MV-4-11 (cell line): ENCODE data around the gene ITM2B.
"Not testable (repeated sequence)": the region's sequence is repeated elsewhere in the genome, so short reads cannot be mapped to it uniquely, and the experiment has no call there.

Experiments used
- DNase-seq: peaks from one replicate; lab custom pipeline; 2025; lab: John Stamatoyannopoulos, UW

The ITM2B gene

GRCh38 chr13:48233046-48233888 lies at the start of gene ITM2B:
Gene ITM2B (plus strand): TSS chr13:48233206. CDS start chr13:48233361, 155 bp downstream.
- peak; percentile 44 for DNase-seq

GRCh38 chr13:48184260-48184659 lies 48.7 kb upstream of the ITM2B start:
- no peak for DNase-seq

GRCh38 chr13:48185018-48185417 lies 48.0 kb upstream of the ITM2B start:
- no peak for DNase-seq

DNA sequence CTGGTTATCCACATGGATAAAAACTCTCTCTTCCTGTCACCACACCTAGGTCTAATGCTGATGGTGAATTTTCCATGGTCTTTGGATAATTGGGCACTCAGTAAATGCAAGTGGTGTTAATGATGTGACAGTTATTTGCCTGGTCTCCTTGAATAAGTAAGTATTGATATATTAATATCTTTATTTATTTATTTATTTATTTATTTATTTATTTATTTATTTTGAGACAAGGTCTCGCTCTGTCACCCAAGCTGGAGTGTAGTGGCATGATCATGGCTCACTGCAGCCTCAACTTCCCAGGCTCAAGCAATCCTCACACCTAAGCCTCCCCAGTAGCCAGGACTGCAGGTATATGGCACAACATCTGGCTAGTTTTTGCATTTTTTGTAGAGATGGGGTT lies 46.3 kb upstream of the ITM2B start:
- no peak for DNase-seq

DNA sequence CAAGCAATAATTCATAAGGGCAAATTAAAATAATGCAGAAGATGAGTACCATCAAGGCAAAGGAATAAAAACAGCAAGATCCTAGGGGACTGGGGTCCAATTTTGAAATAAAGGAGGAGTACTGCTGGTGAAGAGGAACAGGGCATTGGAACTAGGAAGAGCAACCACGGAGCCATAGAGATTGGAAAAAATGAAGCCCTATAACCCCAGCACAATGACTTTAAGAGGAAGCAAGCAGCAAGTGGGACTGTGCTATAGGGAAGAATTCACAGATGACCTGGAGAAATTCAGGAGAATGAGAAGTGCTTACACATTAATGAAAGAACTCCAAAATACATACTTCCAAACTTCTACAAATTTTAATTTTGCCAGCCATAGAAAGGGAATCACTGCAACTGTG lies 44.9 kb upstream of the ITM2B start:
- no peak for DNase-seq

DNA sequence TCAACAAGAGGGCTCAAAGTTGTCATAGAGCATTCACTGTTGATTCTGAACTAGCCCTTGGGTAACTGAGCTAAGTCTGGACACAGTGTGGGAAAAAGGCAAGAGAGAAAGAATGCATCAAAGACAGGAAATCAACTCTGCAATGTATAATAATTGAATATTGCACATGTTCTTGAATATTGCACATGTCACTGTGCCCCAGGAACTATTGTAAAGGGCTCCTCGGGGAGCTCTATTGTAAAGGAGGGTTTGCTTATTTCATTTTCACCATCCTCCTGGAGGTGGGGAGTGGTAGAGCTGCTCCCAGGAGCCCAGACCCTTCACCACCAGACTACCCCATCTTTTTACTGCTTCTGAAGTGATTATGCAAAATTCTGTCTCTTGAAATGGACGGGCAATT lies 44.4 kb upstream of the ITM2B start:
- no peak for DNase-seq

- no peak for DNase-seq
Observed at GRCh38 chr13:48189171-48189570, 43.8 kb upstream of the ITM2B start.

DNA sequence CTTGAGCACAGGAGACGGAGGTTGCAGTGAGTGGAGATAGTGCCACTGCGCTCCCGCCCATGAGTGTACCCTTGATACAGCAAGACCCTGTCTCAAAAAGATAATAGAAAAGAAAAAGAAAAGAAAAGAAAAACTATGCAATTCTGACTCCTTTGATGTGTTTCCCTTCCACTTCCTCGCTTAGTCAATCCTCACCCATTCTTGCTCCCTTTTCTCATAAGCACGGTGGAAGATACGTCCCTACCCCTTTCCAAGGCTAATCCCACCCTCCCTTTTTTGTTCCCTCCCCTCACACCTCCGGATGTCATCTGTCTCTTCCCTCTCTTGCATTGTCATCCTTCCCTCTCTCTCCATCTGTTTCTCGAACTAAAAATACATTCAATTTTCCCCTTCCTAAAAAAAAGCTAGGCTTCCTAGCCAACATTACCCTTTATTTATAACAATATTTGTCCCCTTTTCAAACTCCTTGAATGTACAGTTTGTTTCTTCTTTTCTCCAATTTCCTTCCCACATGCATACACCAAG lies 40.5 kb upstream of the ITM2B start:
- DNase-seq, result no peak

- peak; percentile 83 for DNase-seq
Observed at GRCh38 chr13:48194379-48194754, 38.6 kb upstream of the ITM2B start.

- DNase-seq, result no peak
Observed at GRCh38 chr13:48199404-48199946, 33.5 kb upstream of the ITM2B start.

GRCh38 chr13:48201044-48201443 lies 32.0 kb upstream of the ITM2B start:
- no peak for DNase-seq

DNA sequence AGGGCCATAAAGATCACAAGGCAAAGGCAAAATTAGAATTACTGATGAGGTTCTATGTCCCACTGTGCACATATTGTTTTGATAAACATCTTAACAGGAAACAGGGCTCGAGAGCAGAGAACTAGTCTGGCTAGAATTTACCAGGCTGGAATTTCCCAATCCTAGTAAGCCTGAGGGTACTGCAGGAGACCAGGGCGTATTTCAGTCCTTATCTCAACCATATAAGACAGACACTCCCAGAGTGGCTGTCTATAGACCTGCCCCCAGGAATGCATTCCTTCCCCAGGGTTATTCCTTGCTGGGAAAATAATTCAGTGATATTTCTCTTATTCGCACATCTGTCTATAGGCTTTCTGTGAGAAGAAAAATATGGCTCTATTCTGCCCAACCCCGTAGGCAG lies 25.8 kb upstream of the ITM2B start:
- DNase-seq, result not testable (repeated sequence)

- DNase-seq, result peak; percentile 82
Observed at GRCh38 chr13:48210178-48210577, 22.8 kb upstream of the ITM2B start.

DNA sequence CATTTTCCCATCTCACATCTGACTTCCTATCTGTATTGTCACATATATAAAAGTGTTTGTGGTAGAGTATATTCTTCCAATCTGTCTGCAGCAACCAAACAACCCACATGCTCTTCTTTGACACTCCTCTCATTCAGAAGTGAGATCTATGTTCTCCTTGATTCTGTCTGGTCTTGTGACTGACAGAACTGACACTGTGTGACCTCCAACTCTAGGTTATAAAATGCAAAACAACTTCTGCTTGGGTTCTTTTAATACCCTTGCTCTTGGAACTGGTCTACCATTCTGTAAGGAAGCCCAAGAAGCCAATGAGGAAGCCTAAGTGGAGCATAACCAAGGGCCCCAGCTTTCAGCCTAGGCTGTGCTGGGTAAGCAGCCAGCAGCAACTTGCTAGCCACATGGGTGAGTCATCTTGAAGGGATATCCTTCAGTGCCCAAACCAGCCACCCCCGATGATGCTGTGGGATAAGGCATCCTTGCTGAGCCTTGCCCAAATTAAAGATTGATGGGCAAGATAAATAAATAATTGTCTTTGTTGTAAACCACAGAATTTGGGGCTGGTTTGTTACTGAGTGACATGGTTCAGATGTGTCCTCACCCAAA lies 18.4 kb upstream of the ITM2B start:
- peak; percentile 54 for DNase-seq

- DNase-seq, result not testable (repeated sequence)
Observed at GRCh38 chr13:48215511-48216203, 17.3 kb upstream of the ITM2B start.

DNA sequence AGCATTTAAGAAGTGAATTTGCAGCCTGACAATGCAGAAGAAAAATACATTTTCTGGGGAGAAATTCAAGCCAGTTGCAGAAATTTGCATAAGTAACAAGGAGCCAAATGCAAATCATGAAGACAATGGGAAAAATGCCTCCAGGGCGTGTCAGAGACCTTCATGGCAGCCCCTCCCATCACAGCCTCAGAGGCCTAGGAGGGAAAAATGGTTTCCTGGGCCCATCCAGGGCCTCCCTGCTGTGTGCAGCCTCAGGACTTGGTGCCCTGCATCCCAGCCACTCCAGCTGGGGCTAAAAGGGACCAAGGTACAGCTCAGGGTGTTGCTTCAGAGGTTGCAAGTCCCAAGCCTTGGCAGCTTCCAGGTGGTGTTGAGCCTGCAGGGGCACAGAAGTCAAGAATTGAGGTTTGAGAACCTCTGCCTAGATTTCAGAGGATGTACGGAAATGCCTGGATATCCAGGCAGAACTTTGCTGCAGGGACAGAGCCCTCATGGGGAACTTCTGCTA lies 16.7 kb upstream of the ITM2B start:
- DNase-seq, result no peak

GRCh38 chr13:48220592-48220980 lies 12.4 kb upstream of the ITM2B start:
- DNase-seq, result no peak

DNA sequence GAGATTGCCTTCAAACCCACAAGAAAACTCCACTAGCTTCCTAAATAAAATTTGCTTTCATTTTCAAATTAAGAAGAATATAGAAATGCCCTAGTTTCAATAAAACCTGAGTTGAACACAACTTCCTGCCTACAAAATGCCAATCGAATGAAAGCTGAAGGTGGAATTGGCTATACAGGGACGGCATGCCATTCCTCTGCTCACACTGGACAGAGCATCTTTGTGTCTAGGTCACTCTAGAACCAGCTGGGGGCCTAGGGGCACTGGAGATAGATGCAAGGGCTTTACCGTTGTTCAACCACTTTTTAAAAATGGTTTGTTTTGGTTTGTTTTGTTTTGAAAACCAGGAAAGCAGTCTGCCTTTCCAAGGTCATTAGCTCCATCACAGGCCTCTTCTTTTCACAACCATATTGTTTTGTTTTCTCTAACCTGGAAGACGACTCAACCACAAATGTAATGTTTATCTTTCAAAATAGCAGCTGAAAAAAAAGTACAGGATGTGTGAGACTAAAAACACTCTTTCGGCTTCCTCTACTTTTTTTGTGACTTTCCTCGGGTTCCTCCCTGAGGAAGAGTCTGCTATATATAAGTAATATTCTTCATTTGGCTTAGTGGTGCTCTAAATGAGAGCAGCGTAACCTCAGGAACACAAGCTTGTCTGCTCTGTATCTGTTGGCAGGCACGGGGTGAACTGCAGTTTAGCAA lies 11.9 kb upstream of the ITM2B start:
- DNase-seq, result no peak

DNA sequence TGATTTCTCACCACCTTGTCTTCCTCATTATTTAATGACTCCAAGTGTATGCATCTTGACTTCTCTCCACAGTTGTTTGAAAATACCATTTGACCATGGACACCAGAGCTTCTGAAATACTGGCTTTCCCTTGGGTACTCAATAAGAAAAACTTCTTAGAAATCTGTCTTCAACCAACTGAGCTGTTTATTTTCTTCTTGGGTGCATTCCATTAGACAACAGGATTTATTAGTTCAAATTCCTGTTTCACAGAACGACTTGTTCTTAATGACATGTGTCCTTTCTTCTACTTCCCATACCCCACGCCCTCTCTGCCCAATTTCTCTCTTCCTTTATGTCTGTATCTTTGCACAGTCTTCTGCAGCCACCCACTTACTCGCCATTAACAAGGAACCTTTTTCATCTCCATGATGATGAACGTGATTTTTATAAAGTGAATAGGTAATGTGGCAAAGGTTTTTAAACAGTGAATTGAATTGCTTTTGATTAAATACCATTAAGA lies 11.3 kb upstream of the ITM2B start:
- DNase-seq, result no peak

DNA sequence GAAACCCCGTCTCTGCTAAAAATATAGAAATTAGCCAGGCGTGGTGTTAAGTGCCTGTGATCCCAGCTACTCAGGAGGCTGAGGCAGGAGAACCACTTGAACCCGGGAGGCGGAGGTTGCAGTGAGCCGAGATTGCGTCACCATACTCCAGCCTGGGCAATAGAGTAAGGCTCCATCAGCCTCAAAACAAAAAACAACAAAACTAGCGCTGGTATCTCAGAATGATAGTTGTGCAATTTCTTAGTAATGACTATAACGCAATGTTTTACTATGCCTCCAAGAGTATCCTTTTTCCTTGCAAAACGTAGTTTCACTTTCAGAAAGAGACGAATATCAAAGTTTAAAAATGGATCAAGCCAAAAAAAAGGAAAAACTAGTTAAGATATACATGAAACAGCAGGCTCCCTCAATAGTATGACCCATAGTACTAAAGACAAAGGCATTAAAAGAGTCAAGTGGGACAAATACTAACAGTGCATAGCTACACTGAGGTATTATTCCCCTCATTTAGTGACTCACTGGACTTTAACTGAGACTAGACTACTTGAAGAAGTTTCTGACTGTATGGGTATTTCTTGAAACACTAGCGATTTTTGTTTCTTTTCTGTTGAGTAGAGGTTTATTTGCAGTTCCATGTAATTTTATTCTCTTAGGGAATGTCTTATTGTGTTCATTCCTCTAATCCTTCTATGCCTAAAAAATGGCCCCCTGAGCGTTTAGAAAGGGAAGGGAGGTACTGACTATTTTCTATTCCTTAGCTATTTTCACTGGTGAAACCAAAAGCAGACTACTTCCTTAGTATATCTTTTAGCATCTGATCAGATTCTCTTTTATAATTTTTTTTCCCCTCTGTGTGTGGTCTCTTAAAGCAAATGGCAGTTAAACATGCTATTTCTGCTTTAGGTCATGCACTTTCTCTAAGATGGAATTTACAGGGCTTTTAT lies 10.4 kb upstream of the ITM2B start:
- DNase-seq, result peak; percentile 87
